Measurements from ENCODE around the gene SLC38A10.

DNA sequence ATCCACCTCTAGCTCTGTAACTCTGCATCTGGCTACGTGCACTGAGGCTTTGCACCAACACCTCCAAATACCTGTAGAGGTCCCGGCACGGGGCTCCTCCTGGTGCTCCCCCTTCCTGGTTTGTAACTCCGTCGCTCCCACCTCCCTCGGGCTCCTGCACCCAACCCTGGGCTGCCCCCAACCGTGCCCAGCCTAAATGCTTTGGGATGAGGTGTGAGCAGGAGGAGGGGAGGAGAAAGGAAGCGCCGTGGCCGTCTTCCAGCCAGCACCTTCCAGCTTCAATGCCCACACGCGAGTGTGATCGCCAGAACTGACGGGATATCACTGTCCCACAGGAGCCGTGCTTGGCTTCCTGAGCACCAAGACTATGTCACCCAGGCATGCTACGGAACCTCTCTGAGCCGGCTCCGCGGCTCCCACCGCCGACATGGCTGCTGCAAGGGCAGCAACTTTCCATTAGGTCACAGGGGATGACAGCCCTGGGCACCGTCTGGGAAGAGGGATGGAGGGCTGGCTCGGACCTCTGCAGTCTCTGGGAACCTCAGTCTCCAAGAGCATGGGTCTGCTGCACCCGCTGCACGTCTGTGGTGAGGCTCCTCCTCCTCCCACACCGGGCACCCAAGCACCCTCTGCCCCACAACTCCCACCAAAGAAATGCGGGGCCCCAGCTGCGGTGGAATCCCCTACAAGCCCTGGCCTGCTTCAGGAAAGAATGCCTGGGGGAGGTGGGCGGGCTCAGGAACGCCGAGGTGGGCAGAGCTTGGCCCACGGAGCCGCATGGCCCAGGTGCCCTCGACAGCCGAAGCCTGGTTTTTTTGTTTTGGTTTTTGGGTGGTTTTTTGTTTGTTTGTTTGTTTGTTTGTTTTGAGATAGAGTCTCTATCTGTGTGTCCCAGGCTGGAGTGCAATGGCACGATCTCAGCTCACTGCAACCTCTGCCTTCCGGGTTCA lies 6.4 kb upstream of the SLC38A10 start:
- TF ChIP-seq, protein P1, sequence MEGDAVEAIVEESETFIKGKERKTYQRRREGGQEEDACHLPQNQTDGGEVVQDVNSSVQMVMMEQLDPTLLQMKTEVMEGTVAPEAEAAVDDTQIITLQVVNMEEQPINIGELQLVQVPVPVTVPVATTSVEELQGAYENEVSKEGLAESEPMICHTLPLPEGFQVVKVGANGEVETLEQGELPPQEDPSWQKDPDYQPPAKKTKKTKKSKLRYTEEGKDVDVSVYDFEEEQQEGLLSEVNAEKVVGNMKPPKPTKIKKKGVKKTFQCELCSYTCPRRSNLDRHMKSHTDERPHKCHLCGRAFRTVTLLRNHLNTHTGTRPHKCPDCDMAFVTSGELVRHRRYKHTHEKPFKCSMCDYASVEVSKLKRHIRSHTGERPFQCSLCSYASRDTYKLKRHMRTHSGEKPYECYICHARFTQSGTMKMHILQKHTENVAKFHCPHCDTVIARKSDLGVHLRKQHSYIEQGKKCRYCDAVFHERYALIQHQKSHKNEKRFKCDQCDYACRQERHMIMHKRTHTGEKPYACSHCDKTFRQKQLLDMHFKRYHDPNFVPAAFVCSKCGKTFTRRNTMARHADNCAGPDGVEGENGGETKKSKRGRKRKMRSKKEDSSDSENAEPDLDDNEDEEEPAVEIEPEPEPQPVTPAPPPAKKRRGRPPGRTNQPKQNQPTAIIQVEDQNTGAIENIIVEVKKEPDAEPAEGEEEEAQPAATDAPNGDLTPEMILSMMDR (IDR thresholded peaks at IDR 0.05), result no peak
- TF ChIP-seq POLR2AphosphoS5 (IDR thresholded peaks at IDR 0.05), result no peak
- TF ChIP-seq POLR2A (IDR thresholded peaks at IDR 0.05), result no peak
